ENCODE measurements around the gene ZBTB16.

ZBTB16 gene

GRCh38 chr11:114298710-114299109, 239.2 kb downstream of the ZBTB16 start:
- in situ Hi-C loops (cut with MboI; ENCODE audit: low sequenced_read_pairs, unreplicated experiment), result no loop called here
- DNase-seq (ENCODE audit: low spot score), result no peak
- TF ChIP-seq CTCF (IDR thresholded peaks at IDR 0.05; ENCODE audit: borderline replicate concordance, control extremely low read depth, extremely low read depth, insufficient read depth, missing control alignments), result no peak

All from GM13976 (cell line).